NCI-H2196 treated with DMSO at 0.1 percent for 48 hours (cell line): ENCODE data around the gene ZNF432.

Source experiments
- DNase-seq: peaks from one replicate; lab custom pipeline; 2025; ENCODE audit not compliant: unreplicated experiment; lab: John Stamatoyannopoulos, UW

Gene ZNF432

GRCh38 chr19:52010674-52011073 is 38.0 kb downstream of the ZNF432 start:
- DNase-seq = no peak

GRCh38 chr19:52007806-52008557 is 40.7 kb downstream of the ZNF432 start, which contains the start of gene ZNF615:
Gene ZNF615, minus strand, starts transcription at chr19:52008211. Its CDS starts 4,500 bp downstream, at chr19:52003711.
- DNase-seq = peak; percentile 65

- no peak for DNase-seq
Observed at GRCh38 chr19:52007451-52007805, 41.2 kb downstream of the ZNF432 start.

- no peak for DNase-seq
Observed at GRCh38 chr19:51994048-51994644, 54.5 kb downstream of the ZNF432 start.

- DNase-seq = no peak
Observed at GRCh38 chr19:51993422-51993821, 55.2 kb downstream of the ZNF432 start.

GRCh38 chr19:51986309-51987291 is 62.0 kb downstream of the ZNF432 start, which contains the start of gene ZNF350:
Gene ZNF350, minus strand, starts transcription at chr19:51986840. Its CDS starts 12,480 bp downstream, at chr19:51974360.
- DNase-seq = peak; percentile 81

GRCh38 chr19:51983361-51983760 is 65.3 kb downstream of the ZNF432 start:
- no peak for DNase-seq
